Right renal pelvis (tissue), 4 donors: Measurements from ENCODE around the gene INO80B. TPM values are rescaled to one million over a fixed set of nuclear protein-coding genes. Genes with fewer than 3 reads are reported as not detected.
"Not testable (repeated sequence)": the region's sequence is repeated elsewhere in the genome, so short reads cannot be mapped to it uniquely, and the experiment has no call there.

Experiments
- DNase-seq, 4 donors: peaks; one replicate each; pipeline ENCODE4 v3.0.0-alpha.2; 2013; ENCODE audit warnings: low read depth in 4 of 4, low spot score in 3 of 4, missing footprints in 1 of 4
- polyA plus RNA-seq, 4 donors: library from polyadenylated mRNA; unstranded; fragments of 120-200 nt; gene quantifications; one replicate each; pipeline ENCODE4 v1.2.1, GENCODE V29; 2013; ENCODE audit not compliant: insufficient read length in 4 of 4

Gene INO80B
- polyA plus RNA-seq, 4 donors: 20.2 to 29.5 (median 24.5) TPM

DNA sequence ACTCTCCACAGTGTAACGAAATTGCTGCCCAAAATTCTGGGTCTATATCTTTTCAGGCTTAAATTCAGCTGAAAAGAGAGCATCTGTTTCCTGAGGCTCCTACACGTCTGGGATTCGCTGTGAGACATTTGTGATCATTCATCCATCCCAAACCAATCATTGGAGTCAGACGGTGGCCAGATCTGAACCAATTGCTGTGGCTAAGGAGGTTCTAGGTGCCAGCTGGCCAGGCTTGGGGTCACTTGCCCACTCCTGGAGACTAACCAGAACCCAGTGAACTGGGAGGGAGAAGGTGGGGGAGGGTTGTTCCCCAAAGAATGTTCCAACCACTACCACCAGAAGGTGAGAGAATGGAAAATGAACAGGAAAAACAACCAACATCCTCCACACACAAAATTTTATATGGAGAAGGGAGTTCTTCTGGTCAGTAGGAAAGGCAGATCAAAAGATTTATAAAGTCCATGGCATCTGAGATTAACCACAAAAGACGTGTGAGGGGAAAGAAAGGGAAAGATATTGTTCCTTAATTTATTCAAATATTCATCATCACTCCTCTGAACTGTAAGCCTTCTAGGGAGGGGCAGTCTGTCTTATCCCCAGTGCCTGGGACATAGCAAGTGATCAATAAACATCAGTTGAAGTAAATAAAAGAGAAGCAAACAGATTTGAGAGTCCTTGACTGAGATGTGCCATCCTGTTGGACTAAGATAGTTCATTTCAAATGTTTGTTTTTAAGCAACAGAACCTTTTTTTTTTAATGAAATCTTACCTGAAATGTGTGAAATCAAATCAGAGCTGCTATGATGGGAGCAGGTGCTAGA, 10.2 kb upstream of the INO80B start:
- no peak for DNase-seq

DNA sequence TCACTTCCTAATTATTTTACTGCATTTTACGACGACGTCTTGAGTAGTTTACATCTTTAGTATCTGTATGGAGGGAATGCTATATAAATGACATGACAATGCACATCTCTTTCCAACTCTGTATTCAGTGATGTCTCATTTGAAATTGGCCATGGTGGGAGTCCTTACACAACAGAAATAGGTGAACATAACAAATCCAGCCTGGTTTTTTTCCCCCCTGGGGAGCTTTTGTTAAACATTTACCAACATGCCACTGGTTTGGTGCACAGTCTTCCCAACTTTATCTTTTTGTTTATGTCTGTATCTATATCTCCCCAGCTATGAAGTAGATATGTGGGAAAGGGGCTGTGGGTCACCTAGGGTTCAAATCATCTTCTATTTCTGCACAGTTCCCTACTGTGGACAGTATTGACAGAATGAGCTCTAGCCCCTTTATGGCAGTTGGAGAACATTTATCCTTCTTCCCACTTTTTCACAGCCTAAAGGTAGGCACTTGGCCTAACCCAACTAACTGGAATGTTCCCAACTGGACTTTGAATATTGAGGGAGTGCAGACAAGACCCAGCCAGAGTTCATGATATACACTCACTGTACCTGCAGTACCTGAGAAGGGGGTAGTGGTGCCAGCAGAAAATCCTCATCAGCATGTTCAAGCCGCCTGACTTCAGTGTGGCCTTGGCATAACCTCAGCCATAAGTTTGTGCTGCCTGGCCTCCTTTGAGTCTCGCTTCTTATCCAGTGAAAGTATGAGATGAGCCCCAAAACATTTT, 7.5 kb upstream of the INO80B start:
- DNase-seq: no peak

DNA sequence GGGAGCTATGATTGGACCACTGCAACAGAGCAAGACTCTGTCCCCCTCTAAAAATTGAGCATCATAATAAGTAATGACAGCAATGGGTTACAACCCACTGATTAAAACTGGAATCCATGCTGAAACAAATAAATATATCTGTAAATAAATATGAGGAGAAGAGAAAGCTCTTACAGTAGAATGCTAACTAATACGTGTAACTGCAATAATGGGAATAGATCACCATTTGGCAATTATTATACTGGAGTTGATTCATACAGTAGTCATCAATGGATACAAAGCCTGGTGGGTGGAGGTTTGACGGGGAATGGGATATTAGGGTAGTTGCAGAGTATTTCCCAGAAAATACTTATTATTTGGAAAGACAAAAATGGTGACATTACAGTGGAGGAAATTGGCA, 6.1 kb upstream of the INO80B start:
- DNase-seq: no peak

DNA sequence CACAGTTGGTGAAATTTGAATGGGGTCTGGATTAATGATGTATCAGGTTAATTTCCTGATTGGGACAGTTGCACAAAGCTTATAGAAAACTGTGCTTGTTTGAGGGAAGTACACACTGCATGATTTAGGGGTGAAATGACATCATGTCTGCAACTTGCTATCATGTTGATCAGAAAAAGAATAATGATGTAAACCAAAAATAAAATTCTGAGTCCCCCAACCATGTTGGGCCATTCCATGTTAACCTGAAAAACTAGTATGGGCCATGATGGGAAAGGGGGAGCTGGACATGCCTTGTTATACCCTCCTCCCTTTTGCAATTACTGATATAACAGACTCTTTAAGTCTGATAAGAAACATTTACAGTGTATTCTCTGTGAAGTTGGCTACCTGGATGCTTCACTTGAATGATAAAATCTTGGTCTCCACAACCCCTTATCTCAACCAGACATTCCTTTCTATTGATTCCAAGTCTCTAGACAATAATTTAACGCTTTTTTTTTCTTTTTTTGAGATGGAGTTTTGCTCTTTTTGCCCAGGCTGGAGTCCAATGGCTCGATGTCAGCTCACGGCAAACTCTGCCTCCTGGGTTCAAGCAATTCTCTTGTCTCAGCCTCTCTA, 4.2 kb upstream of the INO80B start:
- DNase-seq: no peak

DNA sequence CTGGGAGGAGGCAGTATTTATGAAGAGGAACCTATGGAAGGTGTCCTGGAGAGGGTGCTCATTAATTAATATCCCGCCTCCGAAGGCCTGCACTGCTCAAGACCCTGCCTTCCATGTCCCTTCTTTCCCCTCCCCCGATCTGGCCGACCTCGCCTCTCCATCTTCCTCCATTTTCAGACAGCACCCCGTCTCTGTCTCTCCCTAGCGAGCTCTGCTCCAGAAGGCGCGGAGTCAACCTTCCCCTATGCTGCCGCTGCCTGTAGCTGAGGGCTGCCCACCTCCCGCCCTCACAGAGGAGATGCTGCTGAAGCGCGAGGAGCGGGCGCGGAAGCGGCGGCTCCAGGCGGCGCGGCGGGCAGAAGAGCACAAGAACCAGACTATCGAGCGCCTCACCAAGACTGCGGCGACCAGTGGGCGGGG, 2.3 kb downstream of the INO80B start:
- no peak for DNase-seq

DNA sequence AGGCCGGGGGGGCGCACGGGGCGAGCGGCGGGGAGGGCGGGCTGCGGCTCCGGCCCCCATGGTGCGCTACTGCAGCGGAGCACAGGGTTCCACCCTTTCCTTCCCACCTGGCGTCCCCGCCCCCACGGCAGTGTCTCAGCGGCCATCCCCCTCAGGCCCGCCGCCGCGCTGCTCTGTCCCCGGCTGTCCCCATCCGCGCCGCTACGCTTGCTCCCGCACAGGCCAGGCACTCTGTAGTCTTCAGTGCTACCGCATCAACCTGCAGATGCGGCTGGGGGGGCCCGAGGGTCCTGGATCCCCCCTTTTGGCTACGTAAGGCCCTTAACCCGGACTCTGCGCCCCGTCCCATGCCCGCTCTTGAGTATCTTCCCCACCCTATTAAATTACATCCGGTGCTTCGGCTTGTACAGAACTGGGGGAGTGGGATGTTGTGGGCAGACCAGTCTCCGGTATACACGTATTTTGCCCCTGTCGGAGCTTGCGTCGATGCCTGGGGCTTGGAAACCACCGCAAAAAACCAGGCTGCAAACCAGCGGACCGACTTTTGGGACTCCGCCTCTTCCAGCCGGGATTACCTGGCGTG, 2.8 kb downstream of the INO80B start:
- DNase-seq: peak in 1 of 4 donors; percentile 42

DNA sequence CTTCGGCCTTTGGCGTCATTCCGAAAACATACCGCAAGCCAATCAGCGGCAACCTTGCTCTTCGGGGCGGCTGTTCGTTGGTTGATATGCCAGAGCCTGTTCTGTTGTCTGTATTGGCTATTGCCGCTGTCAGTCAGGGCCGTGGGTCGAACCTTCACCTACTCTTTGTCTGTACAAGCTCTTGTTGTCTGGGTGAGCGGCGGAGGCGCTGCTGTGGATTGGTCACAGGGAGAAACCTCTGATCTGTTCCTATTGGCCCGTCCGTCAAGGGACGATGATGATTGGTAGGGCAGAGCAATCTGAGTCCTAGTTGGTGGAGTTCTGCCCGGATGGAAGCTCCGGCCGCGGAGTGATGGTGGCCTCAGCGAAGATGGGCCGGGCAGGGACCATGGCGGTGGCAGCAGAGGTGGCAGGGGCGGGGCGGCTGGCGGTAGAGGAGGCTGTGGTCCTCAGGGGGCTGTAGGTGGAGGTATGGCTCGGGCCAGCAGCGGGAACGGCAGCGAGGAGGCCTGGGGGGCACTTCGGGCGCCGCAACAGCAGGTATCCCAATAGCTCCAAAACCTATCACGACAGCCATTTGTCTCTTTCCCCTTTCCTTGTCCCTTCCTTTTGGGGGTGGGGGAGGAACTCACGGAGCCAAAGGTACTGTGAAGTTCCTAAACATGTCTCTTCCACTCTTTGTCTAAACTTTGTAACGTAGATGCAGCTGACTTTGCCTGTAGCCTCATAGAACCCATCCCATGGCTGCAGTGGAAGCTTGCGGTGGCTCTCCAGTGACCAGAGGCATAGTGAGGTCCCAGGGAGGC, 3.4 kb downstream of the INO80B start, which contains the start of gene WBP1:
WBP1 (plus strand) TSS at position 307 of the 806 bp plus-strand sequence; CDS start at position 472, 165 bp downstream.
- DNase-seq: peak; percentile 98 to 100 (median 100)

DNA sequence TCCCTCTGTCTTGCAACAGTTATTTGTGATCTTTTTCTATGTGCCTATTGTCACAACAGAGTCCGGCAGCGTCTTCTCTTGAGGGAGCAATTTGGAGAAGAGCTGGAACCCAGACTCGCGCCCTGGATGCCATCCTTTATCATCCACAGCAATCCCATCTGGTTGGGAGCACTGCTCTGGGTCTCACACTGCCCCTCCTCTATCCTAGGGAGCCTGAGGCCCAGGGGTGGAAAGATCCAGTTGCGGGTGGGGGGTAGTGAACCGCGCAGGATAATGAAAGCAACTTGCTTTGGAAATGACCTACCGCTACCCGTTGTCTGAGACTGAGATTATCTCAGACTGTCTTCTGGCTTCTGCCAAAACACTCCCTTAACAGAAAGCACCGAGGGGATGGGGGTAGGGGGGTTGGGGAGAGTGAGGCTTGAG, 4.1 kb downstream of the INO80B start:
- DNase-seq: no peak

DNA sequence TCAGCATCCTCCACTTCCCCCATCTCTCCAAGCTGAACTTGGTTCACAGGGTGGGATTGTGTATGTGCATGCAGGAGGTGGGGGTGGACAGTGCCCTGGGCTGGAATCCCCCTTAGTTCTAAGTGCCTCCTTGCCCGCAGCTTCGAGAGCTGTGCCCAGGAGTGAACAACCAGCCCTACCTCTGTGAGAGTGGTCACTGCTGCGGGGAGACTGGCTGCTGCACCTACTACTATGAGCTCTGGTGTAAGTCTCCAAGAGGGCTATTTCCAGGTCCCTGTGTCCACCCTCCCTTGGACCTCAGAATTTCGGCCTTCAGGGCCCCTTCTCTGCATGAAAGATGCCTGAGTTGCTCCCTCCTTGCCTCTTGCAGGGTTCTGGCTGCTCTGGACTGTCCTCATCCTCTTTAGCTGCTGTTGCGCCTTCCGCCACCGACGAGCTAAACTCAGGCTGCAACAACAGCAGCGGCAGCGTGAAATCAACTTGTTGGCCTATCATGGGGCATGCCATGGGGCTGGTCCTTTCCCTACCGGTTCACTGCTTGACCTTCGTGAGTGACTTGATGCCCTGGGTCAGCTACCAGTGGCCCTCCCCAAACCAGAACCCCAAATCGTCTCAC, 4.7 kb downstream of the INO80B start:
- DNase-seq: not testable (repeated sequence)

DNA sequence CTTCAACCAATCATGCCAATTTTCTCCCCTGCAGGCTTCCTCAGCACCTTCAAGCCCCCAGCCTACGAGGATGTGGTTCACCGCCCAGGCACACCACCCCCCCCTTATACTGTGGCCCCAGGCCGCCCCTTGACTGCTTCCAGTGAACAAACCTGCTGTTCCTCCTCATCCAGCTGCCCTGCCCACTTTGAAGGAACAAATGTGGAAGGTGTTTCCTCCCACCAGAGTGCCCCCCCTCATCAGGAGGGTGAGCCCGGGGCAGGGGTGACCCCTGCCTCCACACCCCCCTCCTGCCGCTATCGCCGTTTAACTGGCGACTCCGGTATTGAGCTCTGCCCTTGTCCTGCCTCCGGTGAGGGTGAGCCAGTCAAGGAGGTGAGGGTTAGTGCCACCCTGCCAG, 5.3 kb downstream of the INO80B start:
- not testable (repeated sequence) for DNase-seq

DNA sequence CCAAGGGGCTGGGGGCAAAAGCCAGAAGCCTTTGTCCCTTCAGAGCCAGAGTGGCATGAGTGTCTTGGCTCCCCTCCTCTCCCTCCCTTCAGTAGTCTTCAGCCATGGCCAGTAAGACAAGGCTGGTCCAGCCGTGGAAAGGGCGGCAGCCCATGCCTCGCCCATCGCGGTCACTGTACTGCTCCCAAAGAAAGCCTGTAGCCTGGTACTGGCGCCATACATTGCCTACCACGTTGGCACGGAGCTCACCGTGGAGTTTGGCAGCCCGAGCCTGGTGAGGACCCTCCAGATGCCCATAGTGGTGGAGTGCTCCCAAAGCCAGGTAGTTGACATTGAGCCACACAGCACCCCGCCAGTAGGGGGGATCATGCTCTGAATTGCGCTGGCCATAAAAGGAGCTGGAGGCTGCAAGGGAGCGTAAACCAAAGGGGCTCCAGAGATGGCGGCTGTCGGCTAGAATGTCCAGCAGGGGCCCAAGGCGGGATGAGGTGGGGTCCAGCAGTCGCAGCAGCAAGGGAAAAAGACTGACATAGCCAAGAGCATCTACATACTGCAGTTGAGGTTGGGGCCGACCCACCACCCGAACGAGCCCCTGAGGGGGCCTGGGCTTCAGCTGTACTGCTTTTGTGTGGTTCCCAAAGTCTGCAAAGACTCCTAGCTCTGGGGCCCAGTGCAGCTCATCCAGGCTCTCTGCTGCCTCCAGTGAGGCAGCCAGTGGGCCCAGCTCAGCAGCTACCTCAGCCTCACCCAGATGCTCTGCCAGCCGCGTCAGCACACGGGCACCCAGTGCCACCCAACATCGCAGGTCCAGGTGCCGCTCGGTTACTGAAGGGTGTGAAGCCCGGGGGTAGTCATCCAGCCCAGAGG, 6.5 kb downstream of the INO80B start:
- DNase-seq: no peak

DNA sequence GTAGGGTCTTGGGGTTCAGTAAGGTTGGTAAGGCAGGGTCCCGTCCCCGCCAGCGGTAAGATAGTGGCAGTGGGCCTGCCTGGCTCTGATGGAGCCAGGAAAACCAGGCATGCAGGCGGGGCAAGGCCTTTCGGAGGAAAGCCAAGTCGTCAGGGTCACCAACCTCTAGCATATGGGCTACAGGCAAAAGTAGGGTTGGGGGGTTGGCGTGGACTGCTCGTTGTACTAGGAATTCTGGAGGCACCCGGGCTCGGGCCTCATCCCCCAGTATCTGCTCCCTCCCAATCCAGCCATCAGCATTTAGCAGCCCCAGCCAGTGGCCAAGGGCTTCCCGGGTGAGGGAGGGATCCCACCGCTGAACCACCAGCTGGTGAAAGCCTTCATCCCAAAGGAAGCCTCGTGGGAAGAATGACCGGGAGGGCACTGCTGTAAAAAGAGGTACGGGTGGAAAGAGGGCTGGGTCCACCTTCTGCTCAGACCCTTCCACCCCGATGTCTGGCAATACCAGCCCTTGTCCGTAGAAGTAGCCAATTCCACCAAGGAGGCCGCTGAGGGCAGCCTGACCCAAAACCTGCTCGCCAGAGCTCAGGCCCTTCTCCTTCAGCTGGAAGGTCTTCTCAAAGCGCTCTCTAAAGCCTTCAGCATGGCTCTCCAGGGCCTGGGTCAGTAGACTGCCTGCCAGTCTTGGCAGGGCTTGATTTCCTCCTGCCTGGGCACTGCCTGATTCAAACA, 7.3 kb downstream of the INO80B start:
- DNase-seq: no peak

DNA sequence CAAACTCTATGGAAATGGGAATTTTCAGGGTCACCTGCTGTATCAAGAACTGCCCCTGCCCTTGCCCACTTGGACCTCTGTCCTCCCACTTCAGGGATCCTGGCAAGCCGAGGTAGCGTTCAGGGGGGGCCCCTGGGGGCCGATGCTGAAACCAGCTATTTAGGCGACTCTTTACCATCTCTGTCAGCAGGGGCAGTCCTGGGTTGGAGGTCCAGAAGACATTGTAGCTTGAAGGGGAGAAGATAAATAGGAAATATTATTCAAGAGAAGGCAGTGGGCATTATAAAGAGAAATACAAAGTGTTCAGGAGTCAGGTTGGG, 7.9 kb downstream of the INO80B start:
- no peak for DNase-seq

DNA sequence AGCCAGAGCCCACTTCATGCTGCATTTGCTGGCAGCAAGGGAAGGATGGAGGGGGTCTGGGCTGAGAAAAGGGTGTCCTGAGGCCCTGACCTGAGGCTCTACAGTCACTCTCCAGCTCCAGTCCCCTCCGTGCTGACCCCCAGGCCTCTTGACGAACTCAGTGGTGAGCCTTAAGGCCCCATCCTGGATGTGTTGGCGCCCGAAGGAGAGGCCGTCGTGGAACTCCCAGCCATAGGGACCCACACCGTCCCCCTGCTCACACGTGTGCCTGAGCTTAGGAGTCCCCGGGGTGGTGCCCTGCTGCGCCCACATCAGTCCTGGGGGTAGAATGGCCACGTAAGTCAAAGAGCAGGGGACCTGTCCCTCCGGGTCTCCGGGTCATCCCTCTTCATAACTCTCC, 9.5 kb downstream of the INO80B start:
- DNase-seq: no peak

DNA sequence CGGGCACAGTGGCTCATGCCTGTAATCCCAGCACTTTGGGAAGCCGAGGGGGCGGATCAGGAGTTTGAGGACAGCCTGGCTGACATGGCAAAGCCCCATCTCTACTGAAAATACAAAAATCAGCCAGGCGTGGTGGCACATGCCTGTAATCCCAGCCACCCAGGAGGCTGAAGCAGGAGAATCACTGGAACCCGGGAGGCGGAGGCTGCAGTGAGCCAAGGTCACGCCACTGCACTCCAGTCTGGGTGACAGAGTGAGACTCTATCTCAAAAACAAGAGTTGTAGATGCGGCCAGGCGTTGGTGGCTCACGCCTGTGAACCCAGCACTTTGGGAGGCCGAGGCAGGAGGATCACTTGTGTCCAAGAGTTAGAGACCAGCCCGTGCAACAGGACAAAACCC, 15.9 kb downstream of the INO80B start:
- DNase-seq: not testable (repeated sequence)

DNA sequence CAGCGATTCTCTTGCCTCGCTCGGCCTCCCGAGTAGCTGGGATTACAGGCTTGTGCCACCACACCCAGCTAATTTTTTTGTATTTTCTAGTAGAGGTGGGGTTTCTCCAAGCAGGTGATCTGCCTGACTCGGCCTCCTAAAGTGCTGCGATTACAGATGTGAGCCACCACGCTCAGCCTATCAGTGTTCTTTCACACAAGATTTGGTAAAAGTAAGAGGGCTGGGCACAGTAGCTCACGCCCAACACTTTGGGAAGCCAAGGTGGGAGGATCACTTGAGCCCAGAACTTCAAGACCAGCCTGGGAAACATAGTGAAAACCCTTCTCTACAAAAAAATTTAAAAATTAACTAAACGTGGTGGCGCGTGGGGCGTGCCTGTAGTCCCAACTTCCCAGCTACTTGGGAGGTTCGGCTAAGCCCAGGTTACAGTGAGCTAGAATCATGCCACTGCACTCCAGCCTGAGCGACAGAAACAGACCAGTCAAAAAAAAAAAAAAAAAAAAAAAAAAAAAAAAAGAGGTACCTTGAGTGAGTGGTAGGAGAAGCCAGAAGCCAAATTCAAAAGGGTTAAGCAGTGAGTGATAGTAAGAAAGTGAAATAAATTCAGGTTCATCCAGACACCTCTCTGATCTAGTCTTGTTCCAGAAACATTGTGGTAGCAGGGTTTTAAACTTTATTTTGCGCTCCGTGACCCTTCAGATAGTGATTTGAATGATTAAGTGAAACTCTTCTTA, 16.6 kb downstream of the INO80B start:
- DNase-seq: no peak
